Neural cell (in vitro differentiated cells): ENCODE data around the gene SLC36A1. TPM values are rescaled to one million over a fixed set of nuclear protein-coding genes. Genes with fewer than 3 reads are reported as not detected.
A peak's percentile ranks its signal among the peaks of the same experiment; 100 is the strongest.

Source experiments
- H2AFZ ChIP-seq: fragments of 200-600, 300-800 bp; sonication (generic), shearing (Covaris generic); 2 replicates; pipeline ENCODE4 v1.6.0; 2014; ENCODE audit warnings: low read depth, mild to moderate bottlenecking, antibody characterized with exemption, low read length, moderate library complexity
- H3F3A ChIP-seq: fragments of 200-600 bp; shearing (Covaris generic); 2 replicates; pipeline ENCODE4 v1.6.1; 2016; ENCODE audit warnings: mild to moderate bottlenecking, moderate library complexity, mixed read lengths, antibody characterized with exemption, low read length; ENCODE audit not compliant: insufficient read depth, poor library complexity, severe bottlenecking
- H3K27ac ChIP-seq: fragments of 200-600, 300-800 bp; sonication (generic), shearing (Covaris generic); 2 replicates; pipeline ENCODE4 v1.5.1; 2014; ENCODE audit warnings: mild to moderate bottlenecking, low read length, moderate library complexity
- H3K27me3 ChIP-seq: fragments of 300-800, 200-600 bp; sonication (generic), shearing (Covaris generic); 2 replicates; pipeline ENCODE4 v1.6.0; 2014; ENCODE audit warnings: mild to moderate bottlenecking, low read depth, low read length, moderate library complexity; ENCODE audit not compliant: insufficient read depth
- H3K36me3 ChIP-seq: fragments of 300-800, 200-600 bp; sonication (generic), shearing (Covaris generic); 2 replicates; pipeline ENCODE4 v1.5.1; 2014; ENCODE audit warnings: mild to moderate bottlenecking, antibody characterized with exemption, low read length, moderate library complexity; ENCODE audit not compliant: insufficient read depth
- H3K4me2 ChIP-seq: fragments of 300-800, 200-600 bp; sonication (generic), shearing (Covaris generic); 2 replicates; pipeline ENCODE4 v1.6.0; 2014; ENCODE audit warnings: mild to moderate bottlenecking, low read length
- H3K4me3 ChIP-seq: fragments of 300-800, 200-600 bp; sonication (generic), shearing (Covaris generic); 2 replicates; pipeline ENCODE4 v1.5.1; 2014; ENCODE audit warnings: mild to moderate bottlenecking, low read length, moderate library complexity
- H3K79me2 ChIP-seq: fragments of 200-600 bp; shearing (Covaris generic); replicated peaks from 2 replicates; pipeline ENCODE4 v1.6.0; 2014; ENCODE audit warnings: mild to moderate bottlenecking, low read length, moderate library complexity; ENCODE audit not compliant: insufficient read depth
- H3K9ac ChIP-seq: fragments of 300-800, 200-600 bp; sonication (generic), shearing (Covaris generic); 2 replicates; pipeline ENCODE4 v1.6.1; 2016; ENCODE audit warnings: mild to moderate bottlenecking, low read length, mixed read lengths
- H3K9me2 ChIP-seq: fragments of 200-600 bp; shearing (Covaris generic); 2 replicates; pipeline ENCODE4 v1.6.1; 2016; ENCODE audit warnings: mild to moderate bottlenecking, low read length, mixed read lengths; ENCODE audit not compliant: insufficient read depth
- H3K9me3 ChIP-seq: fragments of 200-600, 300-800 bp; sonication (generic), shearing (Covaris generic); 2 replicates; pipeline ENCODE4 v1.6.1; 2016; ENCODE audit warnings: mild to moderate bottlenecking, mixed run types, low read length, moderate library complexity, mixed read lengths
- H4K20me1 ChIP-seq: fragments of 200-600 bp; shearing (Covaris generic); 2 replicates; pipeline ENCODE4 v1.6.1; 2016; ENCODE audit warnings: mild to moderate bottlenecking, mixed run types; ENCODE audit not compliant: insufficient read depth
- CTCF ChIP-seq: fragments of 450-650 bp; IDR thresholded peaks from 2 replicates; pipeline ENCODE4 v1.5.1; 2014; ENCODE audit warnings: antibody characterized with exemption, mild to moderate bottlenecking, moderate library complexity; ENCODE audit not compliant: poor library complexity, severe bottlenecking
- EP300 ChIP-seq: fragments of 450-650 bp; conservative IDR thresholded peaks from 2 replicates; pipeline ENCODE4 v1.6.1; 2014; ENCODE audit warnings: antibody characterized with exemption, mild to moderate bottlenecking, moderate library complexity; ENCODE audit not compliant: poor library complexity, severe bottlenecking
- EZH2 ChIP-seq: fragments of 200-600, 300-800 bp; shearing (Covaris generic), sonication (generic); IDR thresholded peaks from 2 replicates; pipeline ENCODE4 v1.6.1; 2014; ENCODE audit warnings: antibody characterized with exemption, low read length, borderline replicate concordance, mild to moderate bottlenecking; ENCODE audit not compliant: insufficient read depth, poor library complexity, severe bottlenecking
- MXI1 ChIP-seq: fragments of 450-650 bp; conservative IDR thresholded peaks from 2 replicates; pipeline ENCODE4 v1.6.1; 2014; ENCODE audit warnings: antibody characterized with exemption, mild to moderate bottlenecking; ENCODE audit not compliant: poor library complexity, severe bottlenecking
- POLR2AphosphoS5 ChIP-seq: IDR thresholded peaks from 2 replicates; pipeline ENCODE4 v1.6.1; 2012
- RAD21 ChIP-seq: fragments of 450-650 bp; conservative IDR thresholded peaks from 2 replicates; pipeline ENCODE4 v1.6.1; 2014; ENCODE audit warnings: antibody characterized with exemption, mild to moderate bottlenecking, moderate library complexity
- REST ChIP-seq: IDR thresholded peaks from 2 replicates; pipeline ENCODE4 v1.6.1; 2012; ENCODE audit warnings: borderline replicate concordance
- SMC3 ChIP-seq: fragments of 450-650 bp; conservative IDR thresholded peaks from 2 replicates; pipeline ENCODE4 v1.6.1; 2014; ENCODE audit warnings: antibody characterized with exemption, mild to moderate bottlenecking, moderate library complexity; ENCODE audit not compliant: poor library complexity
- TAF1 ChIP-seq: IDR thresholded peaks from 2 replicates; pipeline ENCODE4 v1.6.1; 2012; ENCODE audit warnings: low read depth
- polyA plus RNA-seq: library from polyadenylated mRNA; depleted of rRNA; stranded (reverse); fragments of >200 nt; gene quantifications from 2 replicates; pipeline ENCODE4 v1.2.3, GENCODE V29; 2014

SLC36A1 gene
- polyA plus RNA-seq, 1 donor from 2014 or later: 5.3 TPM

- H3K27ac ChIP-seq: no peak overlapping the region
- no peak overlapping the region for H3K4me2 ChIP-seq
- no peaks in the 10 kb centered on the region for H3K79me2 ChIP-seq
- no peaks in the 10 kb centered on the region for H3K36me3 ChIP-seq
- H3K9me3 ChIP-seq: no peaks in the 10 kb centered on the region
- no peak for TF ChIP-seq REST
- TF ChIP-seq RAD21: no peak
- no peak for TF ChIP-seq SMC3
- no peak for TF ChIP-seq POLR2AphosphoS5
- TF ChIP-seq TAF1: no peak
- TF ChIP-seq EP300: no peak
- TF ChIP-seq CTCF: no peak
- no peak for TF ChIP-seq MXI1
- no peak for TF ChIP-seq EZH2
- H3K9me2 ChIP-seq: no peaks in the 10 kb centered on the region
- H4K20me1 ChIP-seq: no peaks in the 10 kb centered on the region
- no peak overlapping the region for H2AFZ ChIP-seq
- no peaks in the 10 kb centered on the region for H3K27me3 ChIP-seq
- H3K9ac ChIP-seq: no peak overlapping the region
- H3F3A ChIP-seq: no peaks in the 10 kb centered on the region
- no peak overlapping the region for H3K4me3 ChIP-seq
These were observed 74.8 kb downstream of the SLC36A1 start for GRCh38 chr5:151522226-151522625.

- TF ChIP-seq CTCF (peak; percentile 48), RAD21 (peak; percentile 52), SMC3 (peak; percentile 45), EP300 (no peak), MXI1 (no peak)
- Histone ChIP-seq H3K79me2 (no peaks in the 10 kb centered on the region), H3K27ac (no peak overlapping the region), H3F3A (no peaks in the 10 kb centered on the region), H3K9me3 (no peaks in the 10 kb centered on the region), H2AFZ (no peak overlapping the region), H3K27me3 (no peaks in the 10 kb centered on the region), H3K9me2 (no peaks in the 10 kb centered on the region), H3K36me3 (no peaks in the 10 kb centered on the region), H3K9ac (no peak overlapping the region), H3K4me3 (no peak overlapping the region), H3K4me2 (no peak overlapping the region), H4K20me1 (no peaks in the 10 kb centered on the region)
These were observed 75.9 kb downstream of the SLC36A1 start for GRCh38 chr5:151523335-151523734.
